ENCODE measurements around the gene CREB3L2. TPM values are rescaled to one million over a fixed set of nuclear protein-coding genes. Genes with fewer than 3 reads are reported as not detected.
A peak's percentile ranks its signal among the peaks of the same experiment; 100 is the strongest.

The CREB3L2 gene
- total and polyA plus RNA-seq, 2 of the 8 experiments (the other 6 are each of a cell fraction or from before 2014, with no cell fraction given), result 14.4 to 48.3 TPM

GRCh38 chr7:137898839-137899721 lies 102.8 kb downstream of the CREB3L2 start (continued):
- no peak for TF ChIP-seq E2F6 (IDR thresholded peaks at IDR 0.05)
- 0 out of 2 replicates have a peak, but pooled peaks have one; percentile 11 for TF ChIP-seq CREB1 (IDR thresholded peaks at IDR 0.05)
- no peak for TF ChIP-seq CEBPB (IDR thresholded peaks at IDR 0.05; ENCODE audit: low read depth, low read length)
- TF ChIP-seq EGR1 (IDR thresholded peaks at IDR 0.05; ENCODE audit: borderline replicate concordance, low read depth, low read length), result no peak
- peak; percentile 50; the same call in 1 of the 2 replicates for TF ChIP-seq MAX (IDR thresholded peaks at IDR 0.05)
- no peak for TF ChIP-seq SUZ12 (IDR thresholded peaks at IDR 0.05; ENCODE audit: low read length)
- no peak for TF ChIP-seq POU5F1 (IDR thresholded peaks at IDR 0.05; ENCODE audit: low read depth, low read length)
- TF ChIP-seq ASH2L (IDR thresholded peaks at IDR 0.05; ENCODE audit: low read length), result no peak
